Subcutaneous adipose tissue (tissue), 4 donors: Measurements from ENCODE around the gene TTC28. TPM values are rescaled to one million over a fixed set of nuclear protein-coding genes. Genes with fewer than 3 reads are reported as not detected.

ENCODE experiments used
- total RNA-seq, 4 donors: library from RNA; depleted of rRNA; stranded (reverse); fragments of >200 nt; gene quantifications; one replicate each; pipeline ENCODE4 v1.1.0, GENCODE V29; 2016
- TF ChIP-seq, protein P1 (sequence below): fragments of 450-650 bp; IDR thresholded peaks from one replicate; pipeline ENCODE4 v1.5.1; 2016; ENCODE audit warnings: low read depth, mild to moderate bottlenecking, control low read depth, antibody characterized with exemption, moderate library complexity

TTC28 gene
- total RNA-seq, 4 donors from 2014 or later = 42.6 to 71.6 (median 43.4) TPM

DNA sequence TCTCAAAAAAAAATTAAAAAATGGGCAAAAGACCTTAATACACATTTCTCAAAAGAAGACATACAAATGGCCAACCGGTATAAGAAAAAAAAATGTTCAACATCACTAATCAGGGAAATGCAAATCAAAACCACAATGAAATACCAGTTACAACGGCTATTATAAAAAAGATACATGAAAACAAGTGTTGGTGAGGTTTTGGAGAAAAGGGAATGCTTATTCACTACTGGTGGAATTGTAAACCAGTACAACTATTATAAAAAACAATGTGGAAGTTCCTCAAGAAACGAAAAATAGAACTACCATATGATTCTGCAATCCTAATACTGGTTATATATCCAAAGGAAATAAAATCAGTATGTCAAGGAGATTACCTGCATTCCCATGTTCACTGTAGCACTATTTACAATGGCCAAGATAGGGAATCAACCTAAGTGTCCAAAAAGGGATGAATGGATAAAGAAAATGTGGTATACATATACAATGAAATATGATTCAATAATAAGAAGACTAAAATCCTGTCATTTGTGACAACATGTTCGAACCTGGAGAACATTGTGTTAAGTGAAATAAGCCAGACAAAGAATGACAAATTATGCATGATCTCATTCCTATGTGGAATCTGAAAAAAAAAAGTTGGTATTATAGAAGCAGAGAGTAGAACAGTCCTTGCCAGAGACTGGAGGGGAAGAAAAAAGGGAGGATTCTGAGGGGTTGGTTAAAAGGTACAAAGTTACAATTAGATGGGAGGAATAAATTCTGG, 503.7 kb downstream of the TTC28 start:
- TF ChIP-seq, protein P1, sequence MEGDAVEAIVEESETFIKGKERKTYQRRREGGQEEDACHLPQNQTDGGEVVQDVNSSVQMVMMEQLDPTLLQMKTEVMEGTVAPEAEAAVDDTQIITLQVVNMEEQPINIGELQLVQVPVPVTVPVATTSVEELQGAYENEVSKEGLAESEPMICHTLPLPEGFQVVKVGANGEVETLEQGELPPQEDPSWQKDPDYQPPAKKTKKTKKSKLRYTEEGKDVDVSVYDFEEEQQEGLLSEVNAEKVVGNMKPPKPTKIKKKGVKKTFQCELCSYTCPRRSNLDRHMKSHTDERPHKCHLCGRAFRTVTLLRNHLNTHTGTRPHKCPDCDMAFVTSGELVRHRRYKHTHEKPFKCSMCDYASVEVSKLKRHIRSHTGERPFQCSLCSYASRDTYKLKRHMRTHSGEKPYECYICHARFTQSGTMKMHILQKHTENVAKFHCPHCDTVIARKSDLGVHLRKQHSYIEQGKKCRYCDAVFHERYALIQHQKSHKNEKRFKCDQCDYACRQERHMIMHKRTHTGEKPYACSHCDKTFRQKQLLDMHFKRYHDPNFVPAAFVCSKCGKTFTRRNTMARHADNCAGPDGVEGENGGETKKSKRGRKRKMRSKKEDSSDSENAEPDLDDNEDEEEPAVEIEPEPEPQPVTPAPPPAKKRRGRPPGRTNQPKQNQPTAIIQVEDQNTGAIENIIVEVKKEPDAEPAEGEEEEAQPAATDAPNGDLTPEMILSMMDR = no peak

DNA sequence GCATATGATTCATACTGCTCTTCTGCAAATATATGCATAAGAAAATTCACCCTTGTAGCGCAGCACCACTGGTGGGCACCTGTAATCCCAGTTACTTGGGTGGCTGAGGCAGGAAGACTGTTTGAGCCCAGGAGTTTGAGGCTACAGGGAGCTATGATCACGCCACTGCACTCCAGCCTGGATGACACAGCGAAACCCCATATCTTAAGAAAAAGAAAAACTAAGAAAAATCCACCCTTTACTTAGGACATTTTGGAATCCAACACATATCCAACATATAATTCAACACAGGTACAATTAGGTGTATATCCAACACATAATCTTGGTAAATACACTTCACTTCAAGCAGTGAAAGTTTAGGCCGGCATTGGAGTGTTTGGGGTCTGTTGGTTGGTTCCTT, 505.1 kb downstream of the TTC28 start:
- TF ChIP-seq, protein P1 = no peak

DNA sequence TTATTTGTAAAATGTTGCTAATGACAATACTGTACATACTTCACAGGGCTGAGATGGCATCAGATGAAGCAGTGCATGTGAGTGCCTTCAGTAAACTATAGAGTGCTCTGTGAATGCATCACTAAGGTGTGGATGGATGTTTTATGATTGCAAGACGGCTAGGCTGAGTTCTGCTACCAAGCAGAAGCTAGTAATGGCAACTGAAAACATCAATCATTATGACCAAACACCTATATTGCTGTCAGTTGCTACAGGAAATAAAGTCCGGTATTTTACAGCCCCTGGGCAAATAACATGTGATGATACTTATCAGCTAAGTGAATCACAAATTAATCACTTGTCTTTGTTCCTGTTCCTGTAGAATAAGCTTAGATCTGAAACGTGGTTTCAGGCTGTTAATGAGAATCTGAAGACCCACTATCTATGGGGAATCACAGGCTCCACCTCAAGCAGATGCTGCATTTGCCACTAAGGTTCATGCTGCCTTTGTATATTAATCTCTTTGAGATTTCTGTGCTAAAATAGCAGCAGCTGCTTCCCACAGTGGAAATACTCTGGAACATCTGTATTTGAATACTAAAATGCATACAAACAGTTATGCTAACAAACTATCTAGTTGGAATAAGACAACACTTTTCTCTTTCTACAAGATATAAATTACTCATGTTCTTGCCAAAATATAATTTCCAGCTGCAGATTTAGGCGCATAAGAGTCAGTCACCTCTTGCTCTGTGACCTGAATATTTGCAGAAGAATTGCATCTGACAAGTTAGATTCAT, 506.6 kb downstream of the TTC28 start:
- TF ChIP-seq, protein P1 = no peak

DNA sequence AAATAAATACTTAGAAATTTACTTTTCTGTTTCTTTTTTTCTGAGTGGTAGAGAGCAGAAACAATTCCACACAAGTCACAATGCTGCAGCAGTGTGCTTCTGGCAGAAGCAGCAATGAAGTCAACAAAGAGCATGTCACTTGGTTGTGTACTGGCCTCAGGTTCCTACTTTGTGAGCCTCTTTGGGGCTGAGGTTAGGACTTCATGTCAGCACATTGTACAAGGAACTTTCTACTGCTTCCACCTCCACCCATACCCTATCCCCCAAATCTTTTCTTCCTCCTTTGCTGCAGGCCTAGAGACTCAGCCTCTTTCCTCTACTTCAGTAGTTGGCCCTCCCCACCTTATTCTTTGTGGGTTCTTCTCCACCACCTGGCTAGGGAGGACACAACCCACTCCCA, 507.9 kb downstream of the TTC28 start:
- TF ChIP-seq, protein P1 = no peak

DNA sequence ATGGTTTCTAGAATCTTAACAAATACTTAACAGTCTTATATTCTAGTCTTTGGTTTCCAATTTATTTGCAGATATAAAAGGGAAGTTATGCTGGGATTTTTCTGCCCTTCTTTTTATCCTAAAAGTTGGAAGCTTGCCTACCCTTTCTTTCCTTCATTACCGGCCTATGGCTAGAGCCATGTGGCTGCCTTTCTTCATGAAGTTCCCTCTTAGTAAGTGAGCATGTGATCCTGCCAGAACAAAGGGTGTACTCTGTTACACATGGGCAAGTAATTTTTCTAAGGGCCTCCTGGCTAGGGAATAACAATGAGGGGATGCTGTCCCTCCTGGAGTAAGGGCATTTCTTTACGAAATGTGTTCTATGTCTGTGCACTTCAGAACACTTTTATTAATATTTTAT, 508.5 kb downstream of the TTC28 start:
- TF ChIP-seq, protein P1 = no peak

DNA sequence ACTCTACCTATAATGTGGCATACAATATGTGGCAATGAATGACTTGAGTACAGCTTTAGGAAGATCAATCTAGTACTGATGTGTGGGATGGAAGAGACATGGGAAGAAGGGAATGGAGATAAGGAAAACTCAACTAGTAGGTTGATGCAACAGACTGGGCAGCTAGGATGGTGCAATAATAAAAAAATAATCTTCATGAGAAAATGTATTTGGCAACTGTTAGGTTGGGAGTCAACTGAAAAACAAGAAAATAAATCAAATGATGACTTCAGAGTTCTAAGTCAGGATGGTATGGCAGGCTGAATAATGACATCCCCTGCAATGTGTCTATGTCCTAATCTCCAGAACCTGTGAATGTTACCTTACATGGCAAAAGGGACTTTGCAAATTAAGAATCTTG, 523.8 kb downstream of the TTC28 start:
- TF ChIP-seq, protein P1 = no peak

DNA sequence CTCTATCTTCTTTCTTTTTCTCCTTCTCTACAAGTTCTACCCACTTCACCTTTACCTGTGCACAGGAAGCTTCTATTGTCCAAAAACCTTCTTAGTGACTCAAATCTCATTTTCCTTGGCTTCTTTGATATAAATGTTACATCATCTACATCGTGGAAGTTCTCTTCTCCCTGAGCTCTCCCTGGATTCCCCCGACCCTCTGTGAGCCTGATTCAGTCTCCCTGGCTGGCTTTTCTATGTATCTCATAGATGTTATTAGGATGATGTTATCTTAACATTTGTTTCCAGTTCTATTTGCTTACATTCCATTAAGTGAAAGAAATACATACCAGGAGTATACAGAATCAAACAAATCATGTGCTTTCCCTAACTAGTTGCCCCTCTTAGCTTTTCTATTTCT, 524.8 kb downstream of the TTC28 start:
- TF ChIP-seq, protein P1 = no peak
